Stimulated activated CD8-positive, alpha-beta memory T cell treated with anti-CD3 and anti-CD28 coated beads, Interleukin-12 subunit alpha, Interleukin-12 subunit beta, amount 100 ng/mL, for 24 hours (primary cell): ENCODE results near the gene ZCWPW1.
"Not testable (repeated sequence)": the region's sequence is repeated elsewhere in the genome, so short reads cannot be mapped to it uniquely, and the experiment has no call there.

Experiments used
- DNase-seq: peaks from one replicate; pipeline ENCODE4 v3.0.0-alpha.2; 2020; ENCODE audit errors: extremely low read depth

Gene ZCWPW1

DNA sequence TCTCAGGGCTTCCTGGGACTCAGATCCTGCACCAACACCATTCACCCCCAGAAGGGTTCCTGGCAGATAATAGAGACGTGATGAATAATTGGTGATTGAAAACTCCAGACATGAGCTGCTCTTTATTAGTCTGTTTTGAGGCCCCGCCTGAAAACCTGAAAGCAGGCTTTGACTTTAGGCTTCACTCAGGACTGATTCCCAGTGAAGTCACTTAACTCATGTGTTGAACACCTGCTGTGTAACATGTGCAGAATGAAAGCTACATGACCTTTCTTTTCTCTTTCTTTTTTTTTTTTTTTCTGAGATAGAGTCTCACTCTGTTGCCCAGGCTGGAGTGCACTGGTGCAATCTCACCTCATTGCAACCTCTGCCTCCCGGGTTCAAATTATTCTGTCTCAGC is 26.7 kb upstream of the ZCWPW1 start:
- DNase-seq = no peak

DNA sequence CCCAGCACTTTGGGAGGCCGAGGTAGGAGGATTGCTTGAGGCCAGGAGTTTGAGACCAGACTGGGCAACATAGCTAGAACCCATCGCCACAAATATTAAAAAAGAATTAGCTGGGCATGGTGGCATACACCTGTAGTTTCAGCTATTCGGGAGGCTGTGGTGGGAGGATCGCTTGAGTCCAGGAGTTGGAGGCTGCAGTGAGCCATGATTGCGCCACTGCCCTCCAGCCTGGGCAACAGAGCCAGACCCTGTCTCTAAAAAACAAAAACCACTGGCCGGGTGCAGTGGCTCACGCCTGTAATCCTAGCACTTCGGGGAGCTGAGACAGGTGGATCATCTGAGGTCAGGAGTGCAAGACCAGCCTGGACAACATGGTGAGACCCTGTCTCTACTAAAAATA is 25.4 kb upstream of the ZCWPW1 start:
- not testable (repeated sequence) for DNase-seq

DNA sequence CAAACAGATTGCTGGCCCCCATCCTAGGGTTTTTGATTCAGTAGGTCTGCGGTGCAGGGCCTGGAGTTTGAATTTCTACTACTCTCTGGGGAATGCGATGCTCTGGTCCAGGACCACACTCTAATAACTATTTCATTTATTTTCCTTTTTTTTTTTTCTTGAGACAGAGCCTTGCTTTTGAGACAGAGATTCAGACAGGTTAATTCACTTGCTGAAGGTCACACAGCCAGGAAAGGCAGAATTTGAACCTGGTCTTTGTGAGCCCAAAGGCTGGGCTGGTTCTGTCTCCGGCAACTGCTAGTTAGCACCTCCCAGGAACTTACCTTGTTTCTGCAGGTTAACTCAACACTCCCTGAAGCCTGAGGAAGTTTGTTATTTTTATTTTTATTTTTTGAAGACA is 24.0 kb upstream of the ZCWPW1 start:
- DNase-seq = no peak

DNA sequence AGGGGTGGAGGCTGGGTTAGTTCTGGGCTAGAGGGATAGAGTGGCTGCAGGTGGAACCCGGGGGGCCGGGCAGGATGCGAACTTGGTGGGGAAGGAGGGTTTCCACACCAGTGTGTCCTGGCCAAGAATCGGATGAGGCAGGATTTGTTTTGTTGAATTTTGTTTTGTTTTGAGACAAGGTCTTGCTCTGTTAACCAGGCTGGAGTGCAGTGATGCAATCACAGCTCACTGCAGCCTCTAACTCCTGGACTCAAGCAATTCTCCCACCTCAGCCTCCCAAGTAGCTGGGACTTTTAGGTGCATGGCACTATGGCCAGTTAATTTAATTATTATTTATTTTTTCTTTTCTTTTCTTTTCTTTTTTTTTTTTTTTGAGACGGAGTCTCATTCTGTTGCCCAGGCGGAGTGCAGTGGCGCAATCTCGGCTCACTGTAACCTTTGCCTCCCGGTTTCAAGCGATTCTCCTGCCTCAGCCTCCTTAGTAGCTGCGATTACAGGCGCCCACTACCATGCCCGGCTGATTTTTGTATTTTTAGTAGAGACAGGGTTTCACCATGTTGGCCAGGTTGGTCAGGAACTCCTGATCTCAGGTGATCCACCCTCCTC is 20.8 kb upstream of the ZCWPW1 start:
- DNase-seq = no peak

DNA sequence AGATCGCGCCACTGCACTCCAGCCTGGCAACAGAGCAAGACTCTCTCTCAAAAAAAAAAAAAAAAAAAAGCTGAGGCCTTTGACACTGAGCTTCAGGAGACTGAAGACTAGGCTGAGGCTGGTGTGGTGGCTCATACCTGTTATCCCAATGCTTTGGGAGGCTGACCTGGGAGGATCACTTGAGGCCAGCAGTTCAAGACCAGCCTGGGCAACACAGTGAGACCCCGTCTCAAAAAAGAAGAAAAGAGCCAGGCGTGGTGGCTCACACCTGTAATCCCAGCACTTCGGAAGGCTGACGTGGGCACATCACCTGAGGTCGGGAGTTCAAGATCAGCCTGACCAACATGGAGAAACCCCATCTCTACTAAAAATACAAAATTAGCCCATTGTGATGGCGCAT is 18.9 kb upstream of the ZCWPW1 start:
- DNase-seq = not testable (repeated sequence)

DNA sequence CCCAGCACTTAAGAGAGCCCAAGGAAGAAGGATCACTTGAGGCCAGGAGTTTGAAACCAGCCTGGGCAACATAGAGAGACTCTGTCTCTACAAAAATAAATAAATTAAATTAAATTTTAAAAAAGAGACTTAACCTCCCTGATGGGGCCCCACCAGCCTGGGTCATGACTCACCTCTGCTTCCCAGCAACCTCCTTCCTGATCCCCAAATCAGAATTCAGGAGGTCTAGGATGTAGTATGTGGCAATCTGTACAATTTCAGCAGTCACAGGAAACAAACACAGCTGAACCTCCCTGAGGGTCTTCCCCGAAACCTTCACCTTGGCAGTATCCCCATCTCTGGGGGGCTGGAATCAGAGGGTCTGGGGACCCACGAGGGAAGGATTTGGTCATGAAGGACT is 17.5 kb upstream of the ZCWPW1 start:
- no peak for DNase-seq

DNA sequence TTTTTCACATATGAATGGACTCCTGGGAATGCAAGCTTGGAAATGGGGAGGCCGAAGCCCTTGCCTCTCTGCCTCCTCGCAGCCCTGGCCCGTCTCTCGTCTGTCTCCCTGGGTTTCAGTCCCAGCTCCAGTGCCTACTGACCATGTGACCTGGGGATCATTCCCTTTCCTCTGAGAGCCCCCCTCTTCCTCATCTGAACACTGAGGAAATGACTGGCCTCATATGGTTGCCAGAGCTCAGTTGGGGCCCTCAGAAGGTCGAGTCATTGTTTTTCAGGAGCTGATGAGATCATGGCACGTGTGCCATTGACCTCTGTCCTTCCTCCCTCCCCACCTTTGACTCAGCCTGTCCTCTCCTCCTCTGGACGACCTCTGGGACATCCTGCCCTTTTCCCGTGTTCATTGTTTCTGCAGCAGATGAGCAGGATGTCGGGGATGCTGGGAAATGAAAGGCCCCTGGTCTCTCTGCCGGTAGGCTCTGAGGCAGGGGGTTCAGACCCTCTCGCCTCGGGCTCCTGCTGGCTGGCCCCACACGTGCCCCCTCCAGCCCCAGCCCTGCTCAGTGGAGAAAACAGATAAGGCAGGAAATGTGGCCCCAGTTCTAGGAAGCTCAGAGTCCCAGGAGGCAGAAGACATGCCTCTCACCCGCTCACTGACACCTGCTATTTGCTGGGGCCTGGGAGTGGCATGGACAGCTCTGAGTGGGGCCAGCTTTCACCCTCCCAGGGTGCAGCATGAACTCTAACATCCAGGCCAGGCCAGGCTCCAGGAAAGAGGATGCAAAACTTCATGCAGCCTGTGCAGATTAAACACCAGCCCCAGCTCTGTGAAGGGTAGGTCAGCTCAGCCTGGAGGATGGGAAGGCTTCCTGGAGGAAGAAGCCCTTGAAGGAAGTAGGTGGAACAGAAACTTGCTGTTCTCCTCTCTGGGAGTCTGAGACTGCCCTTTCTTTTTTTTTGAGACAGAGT is 16.1 kb upstream of the ZCWPW1 start:
- no peak for DNase-seq

DNA sequence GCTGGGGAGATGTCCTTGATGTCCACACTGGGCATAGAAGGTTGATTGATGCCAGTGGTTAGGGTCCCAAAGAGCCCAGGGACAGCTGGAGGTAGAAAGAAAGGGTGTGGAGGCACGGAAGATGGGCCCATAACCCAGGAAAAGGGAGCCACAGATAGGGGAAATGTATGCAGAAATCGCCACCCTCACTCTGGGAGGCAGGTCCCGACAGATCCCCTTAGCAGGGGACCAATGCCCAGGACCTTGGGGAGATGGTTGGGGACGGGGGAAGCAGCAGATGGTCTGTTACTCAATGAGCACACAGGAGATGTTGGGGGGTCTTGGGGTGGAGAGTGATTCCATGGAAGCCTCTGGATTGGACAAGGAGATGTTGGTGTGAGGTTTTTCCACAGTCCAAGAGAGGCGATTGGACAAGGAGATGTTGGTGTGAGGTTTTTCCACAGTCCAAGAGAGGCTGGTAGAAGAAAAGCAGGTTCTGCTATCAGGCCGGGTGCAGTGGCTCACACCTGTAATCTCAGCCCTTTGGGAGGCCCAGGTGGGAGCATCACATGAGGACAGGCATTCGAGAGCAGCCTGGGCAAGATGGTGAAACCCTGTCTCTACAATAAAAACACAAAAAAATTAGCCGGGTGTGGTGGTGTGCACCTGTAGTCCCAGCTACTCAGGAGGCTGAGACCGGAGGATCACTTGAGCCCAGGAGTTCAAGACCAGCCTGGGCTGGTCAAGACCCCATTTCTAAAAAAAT is 14.8 kb upstream of the ZCWPW1 start:
- DNase-seq = no peak

DNA sequence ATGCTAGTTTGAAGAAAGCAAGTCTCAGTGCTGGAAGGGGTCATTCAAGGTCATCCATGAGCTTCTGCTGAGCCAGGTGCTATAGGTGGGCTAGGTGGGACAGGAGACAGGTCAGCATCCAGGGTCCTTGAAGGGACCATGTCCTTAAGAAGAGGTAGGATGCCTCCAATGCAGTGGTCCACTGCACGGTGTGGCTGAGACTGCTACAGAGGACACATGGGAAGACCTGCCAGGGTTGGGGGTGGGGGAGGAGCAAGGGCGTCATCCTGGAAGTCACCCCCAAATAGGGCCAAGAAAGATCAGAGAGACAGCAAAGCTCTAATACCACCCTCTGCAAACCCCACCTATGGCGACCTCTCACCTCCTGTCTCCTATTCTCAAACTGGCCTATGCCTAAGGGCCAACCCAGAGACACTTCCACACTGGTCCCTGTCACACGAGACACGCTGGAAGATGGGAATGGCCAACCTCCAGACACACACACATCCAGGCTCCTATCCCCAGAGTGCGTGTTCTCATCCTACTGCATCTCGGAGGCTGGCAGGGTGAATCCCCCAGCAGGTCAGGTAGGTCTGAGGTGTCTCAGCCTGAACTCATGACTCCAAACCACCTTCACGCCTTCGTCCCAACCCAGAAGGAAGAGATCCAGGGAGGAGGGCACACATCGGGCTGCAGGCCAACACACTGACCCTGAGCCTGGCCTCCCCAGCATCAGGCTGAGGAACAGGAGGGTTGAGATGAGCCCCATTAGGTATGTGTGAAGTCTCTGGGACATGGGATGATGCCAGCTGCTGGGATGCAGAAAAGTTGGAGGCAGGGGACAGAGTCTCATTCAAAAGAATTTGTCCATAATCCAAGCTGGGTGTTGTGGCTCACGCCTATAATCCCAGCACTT is 13.4 kb upstream of the ZCWPW1 start:
- DNase-seq = no peak

DNA sequence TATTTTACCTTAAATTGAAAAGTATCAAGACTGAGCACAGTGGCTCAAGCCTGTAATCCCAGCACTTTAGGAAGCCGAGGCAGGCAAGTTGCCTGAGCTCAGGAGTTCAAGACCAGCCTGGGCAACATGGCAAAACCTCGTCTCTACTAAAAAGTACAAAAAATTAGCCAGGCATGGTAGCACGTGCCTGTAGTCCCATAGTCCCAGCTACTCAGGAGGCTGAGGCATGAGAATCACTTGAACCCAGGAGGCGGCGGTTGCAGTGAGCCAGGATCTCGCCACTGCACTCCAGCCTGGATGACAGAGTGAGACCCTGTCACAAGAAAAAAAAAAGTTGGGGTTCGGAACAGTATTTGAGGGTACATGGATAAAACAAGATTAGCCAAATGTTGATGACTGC is 10.7 kb upstream of the ZCWPW1 start:
- DNase-seq = not testable (repeated sequence)

DNA sequence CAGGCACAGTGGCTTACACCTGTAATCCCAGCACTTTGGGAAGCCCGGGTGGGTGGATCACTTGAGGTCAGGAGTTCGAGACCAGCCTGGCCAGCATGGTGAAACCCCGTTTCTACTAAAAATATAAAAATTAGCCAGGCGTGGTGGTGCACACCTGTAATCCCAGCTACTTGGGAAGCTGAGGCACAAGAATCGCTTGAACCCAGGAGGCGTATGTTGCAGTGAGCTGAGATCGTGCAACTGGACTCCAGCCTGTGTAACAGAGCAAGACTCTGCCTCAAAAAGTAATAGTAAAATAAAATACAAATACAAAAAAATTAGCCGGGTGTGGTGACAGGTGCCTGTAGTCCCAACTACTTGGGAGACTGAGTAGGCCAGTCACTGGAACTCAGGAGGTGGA is 10.2 kb upstream of the ZCWPW1 start:
- not testable (repeated sequence) for DNase-seq

DNA sequence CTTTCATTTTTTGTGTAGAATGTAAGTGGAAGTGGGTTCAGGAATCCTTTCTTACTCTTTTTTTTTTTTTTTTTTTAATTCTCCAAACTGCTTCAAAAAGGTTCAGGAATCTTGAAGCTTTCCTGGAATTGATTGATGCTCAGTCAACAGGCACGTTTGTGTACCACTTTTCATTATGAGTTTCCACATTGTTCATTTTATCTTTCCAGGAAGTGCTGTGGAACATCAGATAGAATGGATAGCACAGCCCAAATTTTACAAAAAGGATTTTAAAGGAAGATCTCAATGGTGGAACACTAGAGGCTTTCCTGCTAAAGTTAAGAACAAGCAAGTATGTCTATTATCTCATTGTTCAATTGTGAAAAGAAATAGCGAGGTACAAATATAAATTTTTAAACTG is 9.7 kb upstream of the ZCWPW1 start:
- no peak for DNase-seq

DNA sequence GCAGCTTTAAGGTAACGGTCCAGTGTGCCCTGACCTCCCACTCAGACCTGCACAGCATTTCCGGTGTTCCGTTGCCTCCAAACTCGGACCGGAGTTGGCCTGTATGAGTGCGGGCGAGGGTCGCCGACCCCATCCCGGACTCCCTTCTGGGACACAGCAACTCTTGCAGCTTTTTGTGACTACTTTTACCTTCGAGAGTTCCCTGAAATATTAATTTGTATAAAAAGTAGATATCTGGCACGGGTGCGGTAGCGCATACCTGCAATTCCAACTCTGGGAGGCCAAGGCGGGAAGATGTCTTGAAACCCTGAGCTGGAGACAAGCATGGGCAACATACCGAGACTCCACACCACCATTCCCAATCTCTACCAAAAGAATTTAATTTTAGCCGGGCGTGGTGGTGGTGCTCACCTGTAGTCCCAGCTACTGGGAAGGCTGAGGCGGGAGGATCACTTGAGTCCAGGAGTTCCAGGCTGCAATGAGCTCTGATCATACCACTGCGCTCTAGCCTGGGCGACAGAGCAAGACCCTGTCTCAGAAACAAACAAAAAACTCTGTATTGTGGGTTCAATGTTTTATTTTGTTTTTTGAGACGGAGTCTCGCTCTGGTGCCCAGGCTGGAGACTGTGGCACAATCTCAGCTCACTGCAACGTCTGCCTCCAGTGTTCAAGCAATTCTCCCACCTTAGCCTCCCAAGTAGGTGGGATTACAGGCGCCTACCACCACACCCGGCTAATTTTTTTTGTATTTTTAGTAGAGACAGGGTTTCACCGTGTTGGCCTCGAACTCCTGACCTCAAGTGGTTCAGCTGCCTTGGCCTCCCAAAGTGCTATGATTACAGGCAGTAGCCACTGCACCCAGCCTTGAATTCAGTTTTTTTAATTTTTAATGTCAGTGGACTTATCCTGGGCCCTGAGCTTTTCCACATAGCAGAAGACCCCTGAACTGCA is 8.9 kb upstream of the ZCWPW1 start:
- no peak for DNase-seq

DNA sequence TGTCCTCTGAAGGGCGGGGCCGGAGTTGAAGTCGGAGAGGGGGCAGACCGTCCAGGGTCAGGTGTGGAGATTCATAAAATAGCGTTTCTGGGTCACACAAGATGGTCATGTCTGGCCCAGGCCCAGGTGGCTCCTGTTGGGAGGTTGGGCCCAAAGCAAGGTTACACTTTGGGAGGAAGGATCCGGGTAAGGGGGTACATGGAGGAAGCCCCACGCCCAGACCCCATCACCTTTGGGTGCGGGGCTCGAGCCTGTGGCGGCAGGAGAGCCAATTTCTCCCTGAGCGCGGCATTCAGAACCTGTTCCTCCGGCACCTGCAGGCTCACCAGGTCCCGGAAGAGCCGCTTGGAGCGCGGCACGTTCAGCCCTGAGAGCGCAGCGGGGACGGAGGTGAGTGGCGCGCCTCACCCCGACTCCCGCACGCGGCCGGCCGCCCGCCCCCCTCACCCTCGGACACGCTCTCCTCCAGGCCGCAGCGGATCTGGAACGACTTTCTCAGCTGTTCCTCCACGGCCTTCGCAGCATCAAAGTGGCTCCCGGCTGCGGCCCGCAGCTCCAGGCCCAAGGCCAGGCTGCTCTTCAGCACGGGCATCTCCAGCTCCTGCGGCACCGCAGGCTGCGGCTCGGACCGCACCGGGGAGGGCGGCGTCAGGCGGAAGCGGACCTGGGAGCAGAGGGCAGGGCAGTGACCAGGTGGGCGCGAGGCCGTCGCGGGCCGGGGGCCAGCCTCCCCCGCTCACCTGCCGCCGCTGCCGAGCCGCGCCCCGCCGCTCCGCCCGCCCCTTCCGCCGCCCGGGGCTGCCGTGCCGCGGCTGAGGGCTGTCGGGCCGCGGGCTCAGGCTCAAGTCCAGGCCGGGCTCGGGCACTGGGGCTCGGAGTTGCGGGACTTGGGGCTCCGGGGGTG is 7.2 kb upstream of the ZCWPW1 start:
- DNase-seq = no peak

DNA sequence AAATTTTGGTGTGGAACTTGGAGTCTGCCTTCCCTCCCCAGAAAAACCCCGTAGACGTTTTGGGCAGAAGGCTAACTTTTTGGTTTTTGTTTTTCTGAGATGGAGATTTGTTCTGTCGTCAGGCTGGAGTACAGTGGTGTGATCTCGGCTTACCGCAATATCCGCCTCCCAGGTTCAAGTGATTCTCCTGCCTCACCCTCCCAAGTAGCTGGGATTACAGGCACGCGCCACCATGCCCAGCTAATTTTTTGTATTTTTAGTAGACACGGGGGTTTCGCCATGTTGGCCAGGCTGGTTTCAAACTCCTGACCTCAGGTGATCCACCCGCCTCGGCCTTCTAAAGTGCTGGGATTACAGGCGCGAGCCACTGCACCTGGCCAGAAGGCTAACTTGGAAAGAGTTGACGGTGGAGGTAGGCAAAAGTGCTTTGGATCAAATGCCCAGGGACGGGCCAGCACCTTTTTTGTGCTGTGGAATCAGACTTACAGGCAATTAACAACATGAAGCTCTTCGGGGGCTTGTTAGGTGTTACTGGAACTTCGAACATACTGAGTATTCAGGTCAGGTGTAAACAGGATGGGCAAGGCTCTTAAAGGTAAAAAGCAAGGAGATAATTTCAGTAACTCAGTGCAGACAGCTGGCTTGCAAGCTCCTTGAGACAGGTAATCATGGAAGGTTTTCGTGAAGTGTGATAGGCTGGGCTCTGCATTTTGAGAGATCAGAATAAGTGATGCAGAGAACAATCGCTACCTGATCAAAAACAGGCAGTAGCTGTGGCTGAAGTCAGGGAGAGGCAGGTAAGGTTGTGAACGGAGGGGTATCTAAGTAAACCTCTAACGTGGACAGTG is 6.0 kb upstream of the ZCWPW1 start:
- no peak for DNase-seq

DNA sequence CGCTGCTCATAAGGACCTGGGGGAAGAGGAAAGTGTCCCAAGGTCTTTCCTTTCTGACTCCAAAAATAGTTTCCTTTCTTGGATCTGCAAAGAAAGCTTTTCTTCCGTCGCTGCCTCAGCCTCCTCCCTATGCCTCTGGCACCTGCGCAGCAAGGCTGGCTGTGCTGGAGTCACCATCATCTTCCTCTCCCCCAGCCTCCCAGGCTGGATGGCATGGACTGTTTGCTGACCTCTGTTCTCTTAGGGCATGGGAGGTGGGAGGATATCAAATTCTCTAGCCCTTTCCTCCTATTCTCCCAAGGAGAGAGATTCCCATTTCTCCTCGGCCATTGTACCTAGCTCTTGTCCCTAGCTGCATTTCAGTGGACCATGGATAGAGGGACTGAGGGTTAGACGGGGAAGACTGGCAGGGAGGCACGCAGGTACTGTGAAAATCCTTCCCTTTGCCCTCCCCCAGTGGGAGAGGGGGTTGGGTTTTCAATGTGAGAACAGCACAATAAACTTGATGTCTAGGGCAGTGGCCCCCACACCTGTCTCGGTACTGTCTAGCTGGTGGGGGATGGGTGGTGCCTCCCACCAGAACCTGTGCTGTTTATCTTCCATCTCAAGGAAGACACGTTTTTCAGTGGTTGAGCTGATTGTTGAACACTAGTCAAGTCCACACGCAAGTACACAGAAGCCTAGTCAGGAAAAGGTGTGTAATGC is 5.2 kb upstream of the ZCWPW1 start:
- DNase-seq = no peak

DNA sequence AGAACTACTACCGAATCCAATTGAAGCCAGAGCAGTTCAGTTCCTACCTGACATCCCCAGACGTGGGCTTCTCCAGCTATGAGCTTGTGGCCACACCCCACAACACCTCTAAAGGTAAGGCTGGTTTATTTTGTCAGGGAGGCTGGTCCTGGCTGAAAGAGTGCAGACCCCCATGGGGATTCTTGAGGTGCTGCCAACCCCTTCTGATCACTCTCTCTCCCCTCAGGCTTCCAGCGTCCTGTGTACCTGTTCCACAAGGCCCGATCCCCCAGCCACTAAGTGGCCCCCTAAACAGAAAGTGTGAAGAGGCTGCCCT is 4.7 kb upstream of the ZCWPW1 start:
- DNase-seq = no peak
